Caco-2 (cell line): ENCODE measurements around the gene PRRC1. TPM values are rescaled to one million over a fixed set of nuclear protein-coding genes. Genes with fewer than 3 reads are reported as not detected.

ENCODE experiments used
- BruUV-seq: library from RNA; stranded (reverse); fragments of 400-500 nt; replicated peaks from 2 replicates; lab custom pipeline; 2021; lab: Mats Ljungman, UMichigan
- CTCF ChIA-PET: fragments of 300-600 bp; sonication (Branson Sonifier 250); formaldehyde crosslinking; loops from one replicate; lab custom pipeline; 2022; ENCODE audit warnings: antibody characterized with exemption; lab: Charles Lee
- POLR2A ChIA-PET: fragments of 300-600 bp; sonication (Branson Sonifier 250); formaldehyde crosslinking; loops from one replicate; lab custom pipeline; 2022; ENCODE audit warnings: antibody characterized with exemption; lab: Charles Lee
- DNase-seq, 2 experiments: peaks; one replicate each; pipeline versions ENCODE4 v3.0.0 to v3.0.0-alpha.2; 2020 to 2022
- H3K27me3 ChIP-seq: replicated peaks from 2 replicates; pipeline ENCODE4 v1.6.0; 2011; ENCODE audit warnings: low read length; ENCODE audit not compliant: control insufficient read depth, insufficient read depth
- H3K36me3 ChIP-seq: 2 replicates; pipeline ENCODE4 v1.5.1; 2011; ENCODE audit warnings: low read length; ENCODE audit not compliant: control insufficient read depth, insufficient read depth
- H3K4me1 ChIP-seq: fragments of 250-450 bp; sonication (Bioruptor Pico); 2 replicates; pipeline ENCODE4 v1.5.1; 2020; ENCODE audit warnings: mild to moderate bottlenecking
- H3K4me3 ChIP-seq: 2 replicates; pipeline ENCODE4 v1.5.1; 2011; ENCODE audit warnings: low read depth, mild to moderate bottlenecking, control low read depth, low read length
- H3K9me3 ChIP-seq: fragments of 250-450 bp; sonication (Bioruptor Pico); 2 replicates; pipeline ENCODE4 v1.5.1; 2020; ENCODE audit warnings: mild to moderate bottlenecking, moderate library complexity
- H3K27ac Mint-ChIP-seq: one replicate; pipeline ENCODE4 v1.8.0; 2022; ENCODE audit warnings: mixed read lengths; ENCODE audit not compliant: unreplicated experiment
- H3K27me3 Mint-ChIP-seq: one replicate; pipeline ENCODE4 v1.8.0; 2022; ENCODE audit warnings: mixed read lengths; ENCODE audit not compliant: insufficient read depth, unreplicated experiment
- H3K36me3 Mint-ChIP-seq: one replicate; pipeline ENCODE4 v1.8.0; 2022; ENCODE audit warnings: mild to moderate bottlenecking, mixed read lengths; ENCODE audit not compliant: insufficient read depth, unreplicated experiment
- H3K4me1 Mint-ChIP-seq: one replicate; pipeline ENCODE4 v1.8.0; 2022; ENCODE audit warnings: low read depth, mixed read lengths; ENCODE audit not compliant: unreplicated experiment
- H3K4me3 Mint-ChIP-seq: one replicate; pipeline ENCODE4 v1.8.0; 2022; ENCODE audit warnings: mild to moderate bottlenecking, moderate library complexity, mixed read lengths; ENCODE audit not compliant: unreplicated experiment
- H3K9me3 Mint-ChIP-seq: one replicate; pipeline ENCODE4 v1.8.0; 2022; ENCODE audit warnings: mixed read lengths; ENCODE audit not compliant: unreplicated experiment
- CTCF ChIP-seq, 2 experiments: fragments of 200-600 bp in 1 of 2; IDR thresholded peaks; 1 replicate in 1 of 2; 2 replicates in 1 of 2; pipeline versions ENCODE4 v1.5.1 to v1.8.0; 2011 to 2022; ENCODE audit warnings: antibody characterized with exemption in 1 of 2, control low read depth in 1 of 2, inconsistent platforms in 1 of 2, low read depth in 1 of 2, low read length in 1 of 2, mild to moderate bottlenecking in 1 of 2, moderate library complexity in 1 of 2; ENCODE audit not compliant: insufficient read depth in 1 of 2, severe bottlenecking in 1 of 2, unreplicated experiment in 1 of 2
- intact Hi-C: fragments of 100-400 bp; cut with micrococcal nuclease; formaldehyde crosslinking; loops from one replicate; pipeline ENCODE4 v1.10.0; 2022; ENCODE audit not compliant: unreplicated experiment
- total RNA-seq: library from RNA; stranded (reverse); gene quantifications from 2 replicates; pipeline ENCODE4 v1.2.3, GENCODE V29; 2022

The PRRC1 gene
- total RNA-seq, 1 experiment from 2014 or later: 81.7 TPM

GRCh38 chr5:127582773-127583370 is 65.4 kb downstream of the PRRC1 start:
- no peak overlapping the region for H3K4me3 ChIP-seq
- no TSS peak for BruUV-seq
- Mint-ChIP-seq H3K27ac (no peak overlapping the region), H3K27me3 (no peaks in the 10 kb centered on the region), H3K4me1 (peaks cover 8% of the 10 kb centered on the region), H3K36me3 (no peaks in the 10 kb centered on the region), H3K9me3 (peaks cover 21% of the 10 kb centered on the region), H3K4me3 (no peak overlapping the region)
- no peak for TF ChIP-seq CTCF (IDR thresholded peaks at IDR 0.05; ENCODE audit: insufficient read depth in 1 of 2, low read depth in 1 of 2, low read length in 1 of 2, severe bottlenecking in 1 of 2, unreplicated experiment in 1 of 2)
- no peak for DNase-seq
- intact Hi-C loops: no loop called here
- peaks cover 15% of the 10 kb centered on the region for H3K4me1 ChIP-seq
- no peaks in the 10 kb centered on the region for H3K36me3 ChIP-seq
- CTCF ChIA-PET: no interaction called here
- no peaks in the 10 kb centered on the region for H3K27me3 ChIP-seq
- POLR2A ChIA-PET: no interaction called here
- no peaks in the 10 kb centered on the region for H3K9me3 ChIP-seq

GRCh38 chr5:127583866-127584265 is 66.4 kb downstream of the PRRC1 start:
- POLR2A ChIA-PET: no interaction called here
- Mint-ChIP-seq H3K27ac (no peak overlapping the region), H3K4me1 (peaks cover 9% of the 10 kb centered on the region), H3K36me3 (no peaks in the 10 kb centered on the region), H3K4me3 (no peak overlapping the region), H3K9me3 (peaks cover 21% of the 10 kb centered on the region), H3K27me3 (no peaks in the 10 kb centered on the region)
- CTCF ChIA-PET: no interaction called here
- no peaks in the 10 kb centered on the region for H3K36me3 ChIP-seq
- intact Hi-C loops: no loop called here
- no peak for TF ChIP-seq CTCF (IDR thresholded peaks at IDR 0.05; ENCODE audit: insufficient read depth in 1 of 2, low read depth in 1 of 2, low read length in 1 of 2, severe bottlenecking in 1 of 2, unreplicated experiment in 1 of 2)
- no peak overlapping the region for H3K4me3 ChIP-seq
- DNase-seq: no peak
- peaks cover 15% of the 10 kb centered on the region for H3K4me1 ChIP-seq
- H3K27me3 ChIP-seq: no peaks in the 10 kb centered on the region
- H3K9me3 ChIP-seq: no peaks in the 10 kb centered on the region
- no TSS peak for BruUV-seq

- Histone ChIP-seq H3K4me3 (no peak overlapping the region), H3K27me3 (no peaks in the 10 kb centered on the region), H3K36me3 (no peaks in the 10 kb centered on the region), H3K4me1 (peaks cover 15% of the 10 kb centered on the region), H3K9me3 (no peaks in the 10 kb centered on the region)
- intact Hi-C loops: loop anchor here (2.0 kb wide), 1 partner anchor 61 kb away; no protein-coding TSS in a partner anchor
- TF ChIP-seq CTCF (IDR thresholded peaks at IDR 0.05; ENCODE audit: insufficient read depth in 1 of 2, low read depth in 1 of 2, low read length in 1 of 2, severe bottlenecking in 1 of 2, unreplicated experiment in 1 of 2): no peak
- Mint-ChIP-seq H3K36me3 (no peaks in the 10 kb centered on the region), H3K9me3 (peaks cover 17% of the 10 kb centered on the region), H3K27me3 (no peaks in the 10 kb centered on the region), H3K27ac (no peak overlapping the region), H3K4me3 (no peak overlapping the region), H3K4me1 (peaks cover 9% of the 10 kb centered on the region)
- ChIA-PET POLR2A (no interaction called here), CTCF (interaction anchor here (0.5 kb wide), 1 partner anchor 522 kb away, joined by 3 read pairs; no protein-coding TSS in a partner anchor)
- no peak for DNase-seq
- no TSS peak for BruUV-seq
Observed at GRCh38 chr5:127585661-127586060, 68.2 kb downstream of the PRRC1 start.
